Vagina (tissue), 2 donors: Measurements from ENCODE around the gene ATG2A. TPM values are rescaled to one million over a fixed set of nuclear protein-coding genes. Genes with fewer than 3 reads are reported as not detected.

Source experiments
- DNase-seq, 2 donors: peaks; one replicate each; pipeline ENCODE4 v3.0.0-alpha.2; 2017; ENCODE audit errors: extremely low spot score in 2 of 2
- H3K27ac ChIP-seq: fragments of 200-600 bp; sonication (generic); one replicate; pipeline ENCODE4 v1.5.1; 2019
- H3K27me3 ChIP-seq: fragments of 200-600 bp; sonication (generic); one replicate; pipeline ENCODE4 v1.5.1; 2019
- H3K36me3 ChIP-seq, 2 donors: fragments of 200-600 bp; sonication (generic); one replicate each; pipeline ENCODE4 v1.5.1; 2017 to 2019
- H3K4me1 ChIP-seq: fragments of 200-600 bp; sonication (generic); one replicate; pipeline ENCODE4 v1.5.1; 2019
- H3K4me3 ChIP-seq, 2 donors: fragments of 200-600 bp; sonication (generic); 1 replicate in 1 of 2; 2 replicates in 1 of 2; pipeline ENCODE4 v1.5.1; 2016 to 2019
- H3K9me3 ChIP-seq: fragments of 200-600 bp; sonication (generic); one replicate; pipeline ENCODE4 v1.5.1; 2019
- POLR2A ChIP-seq, 2 donors: fragments of 450-650 bp; IDR thresholded peaks; one replicate each; pipeline ENCODE4 v1.6.1; 2017; ENCODE audit warnings: antibody characterized with exemption in 2 of 2, mild to moderate bottlenecking in 2 of 2, moderate library complexity in 2 of 2
- POLR2AphosphoS5 ChIP-seq, 2 donors: sonication (generic); formaldehyde crosslinking; IDR thresholded peaks; one replicate each; pipeline ENCODE4 v1.9.0; 2017; ENCODE audit warnings: antibody characterized with exemption in 2 of 2, mild to moderate bottlenecking in 2 of 2, low read depth in 1 of 2; ENCODE audit not compliant: insufficient read depth in 1 of 2
- intact Hi-C: fragments of 100-400 bp; cut with DNase I; formaldehyde crosslinking; loops from one replicate; pipeline ENCODE4 v1.15.1; 2023
- total RNA-seq: library from RNA; depleted of rRNA; stranded (reverse); fragments of >200 nt; gene quantifications from one replicate; pipeline ENCODE4 v1.2.3, GENCODE V29; 2016
- TF ChIP-seq, protein P1 (sequence below), 3 experiments: fragments of 450-650 bp in 2 of 3; fragments of 200-600 bp in 1 of 3; sonication (generic) in 1 of 3; IDR thresholded peaks; one replicate each; pipeline ENCODE4 v1.5.1; 2017 to 2019; ENCODE audit warnings: antibody characterized with exemption in 3 of 3, mild to moderate bottlenecking in 2 of 3, moderate library complexity in 2 of 3

The ATG2A gene
- total RNA-seq, 1 donor from 2014 or later = 27.0 TPM

DNA sequence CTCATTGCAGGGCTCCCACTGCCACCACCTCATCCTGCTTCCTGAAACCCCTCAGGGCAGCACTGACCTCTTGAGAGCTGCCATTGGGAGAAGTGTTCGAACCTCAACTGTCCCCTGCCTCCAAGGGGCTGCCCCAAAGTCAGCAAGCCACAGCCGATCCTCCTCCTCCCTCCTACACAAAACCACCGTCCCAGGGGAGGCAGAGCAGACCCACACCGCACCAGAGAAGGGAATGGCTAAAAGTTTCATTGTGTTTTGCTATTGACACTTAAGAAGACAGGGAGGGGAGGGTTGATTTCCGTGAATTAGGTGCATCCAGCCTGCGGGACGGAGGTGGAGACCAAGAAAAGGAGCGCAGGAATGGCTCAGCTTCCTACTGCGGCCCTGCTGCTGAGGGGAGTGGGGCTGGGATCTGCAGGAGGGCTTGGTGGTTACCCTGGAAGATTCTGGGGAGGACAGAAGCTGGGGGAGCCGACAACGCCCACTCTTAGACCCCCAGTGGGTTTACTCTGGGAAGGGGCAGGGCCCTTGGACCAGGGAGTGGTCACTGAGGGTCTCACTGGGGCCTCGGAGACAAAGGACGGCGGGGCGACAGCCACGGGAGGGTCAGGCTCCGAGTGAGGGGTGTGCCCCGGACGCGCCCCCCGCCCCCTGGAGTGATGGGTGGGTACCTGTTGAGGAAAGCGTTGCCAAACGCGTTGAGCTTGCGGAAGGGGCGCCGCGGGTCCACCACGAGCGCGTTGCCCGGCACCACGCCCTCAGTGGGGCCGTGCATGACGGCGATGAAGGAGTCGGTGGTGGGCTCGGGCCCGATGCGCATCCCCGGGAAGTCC is 39.4 kb downstream of the ATG2A start:
- H3K4me3 ChIP-seq = peak overlapping the region; percentile 83 to 86
- no peaks in the 10 kb centered on the region for H3K27me3 ChIP-seq
- peaks cover 66% of the 10 kb centered on the region for H3K4me1 ChIP-seq
- no peak for DNase-seq
- no peaks in the 10 kb centered on the region for H3K9me3 ChIP-seq
- H3K27ac ChIP-seq = peak overlapping the region; percentile 84
- H3K36me3 ChIP-seq = peaks cover 0 to 14% of the 10 kb centered on the region in 2 donors
- TF ChIP-seq POLR2AphosphoS5 (IDR thresholded peaks at IDR 0.05; ENCODE audit: insufficient read depth in 1 of 2, low read depth in 1 of 2) = no peak
- TF ChIP-seq, protein P1, sequence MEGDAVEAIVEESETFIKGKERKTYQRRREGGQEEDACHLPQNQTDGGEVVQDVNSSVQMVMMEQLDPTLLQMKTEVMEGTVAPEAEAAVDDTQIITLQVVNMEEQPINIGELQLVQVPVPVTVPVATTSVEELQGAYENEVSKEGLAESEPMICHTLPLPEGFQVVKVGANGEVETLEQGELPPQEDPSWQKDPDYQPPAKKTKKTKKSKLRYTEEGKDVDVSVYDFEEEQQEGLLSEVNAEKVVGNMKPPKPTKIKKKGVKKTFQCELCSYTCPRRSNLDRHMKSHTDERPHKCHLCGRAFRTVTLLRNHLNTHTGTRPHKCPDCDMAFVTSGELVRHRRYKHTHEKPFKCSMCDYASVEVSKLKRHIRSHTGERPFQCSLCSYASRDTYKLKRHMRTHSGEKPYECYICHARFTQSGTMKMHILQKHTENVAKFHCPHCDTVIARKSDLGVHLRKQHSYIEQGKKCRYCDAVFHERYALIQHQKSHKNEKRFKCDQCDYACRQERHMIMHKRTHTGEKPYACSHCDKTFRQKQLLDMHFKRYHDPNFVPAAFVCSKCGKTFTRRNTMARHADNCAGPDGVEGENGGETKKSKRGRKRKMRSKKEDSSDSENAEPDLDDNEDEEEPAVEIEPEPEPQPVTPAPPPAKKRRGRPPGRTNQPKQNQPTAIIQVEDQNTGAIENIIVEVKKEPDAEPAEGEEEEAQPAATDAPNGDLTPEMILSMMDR (IDR thresholded peaks at IDR 0.05) = no peak
- intact Hi-C loops = loop anchor here (2.0 kb wide), 1 partner anchor 21 kb away; no protein-coding TSS in a partner anchor

DNA sequence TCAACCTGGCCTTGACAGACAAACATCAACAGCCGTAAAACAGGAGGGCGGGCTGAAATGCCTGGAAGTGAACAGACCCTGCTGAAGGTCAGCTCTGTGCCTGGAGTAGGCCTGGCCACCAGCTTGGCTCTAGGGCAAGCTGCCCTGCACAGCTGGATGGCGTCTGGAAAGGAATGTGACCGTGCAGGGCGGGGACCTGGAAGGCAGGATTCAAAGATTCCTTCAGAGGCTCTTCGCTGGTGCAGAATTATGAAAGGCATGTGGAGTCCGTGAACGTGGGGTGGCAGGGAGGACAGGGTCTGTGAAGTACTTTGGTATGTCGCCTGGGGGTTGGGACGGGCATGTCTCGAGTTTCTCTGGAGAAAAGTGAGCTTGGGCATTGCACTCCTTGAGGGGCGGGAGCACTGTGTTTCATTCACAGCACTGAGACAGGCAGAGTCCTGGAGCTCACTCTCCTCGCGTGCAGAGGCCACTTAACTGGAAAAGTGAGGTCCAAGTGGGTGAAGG is 40.1 kb downstream of the ATG2A start:
- TF ChIP-seq POLR2AphosphoS5 (IDR thresholded peaks at IDR 0.05; ENCODE audit: insufficient read depth in 1 of 2, low read depth in 1 of 2) = no peak
- Histone ChIP-seq H3K36me3 (peaks cover 0 to 17% of the 10 kb centered on the region in 2 donors), H3K27me3 (no peaks in the 10 kb centered on the region), H3K27ac (peak overlapping the region; percentile 84), H3K4me1 (peaks cover 73% of the 10 kb centered on the region), H3K4me3 (peak overlapping the region; percentile 83 to 86), H3K9me3 (no peaks in the 10 kb centered on the region)
- DNase-seq = no peak
- intact Hi-C loops = no loop called here

DNA sequence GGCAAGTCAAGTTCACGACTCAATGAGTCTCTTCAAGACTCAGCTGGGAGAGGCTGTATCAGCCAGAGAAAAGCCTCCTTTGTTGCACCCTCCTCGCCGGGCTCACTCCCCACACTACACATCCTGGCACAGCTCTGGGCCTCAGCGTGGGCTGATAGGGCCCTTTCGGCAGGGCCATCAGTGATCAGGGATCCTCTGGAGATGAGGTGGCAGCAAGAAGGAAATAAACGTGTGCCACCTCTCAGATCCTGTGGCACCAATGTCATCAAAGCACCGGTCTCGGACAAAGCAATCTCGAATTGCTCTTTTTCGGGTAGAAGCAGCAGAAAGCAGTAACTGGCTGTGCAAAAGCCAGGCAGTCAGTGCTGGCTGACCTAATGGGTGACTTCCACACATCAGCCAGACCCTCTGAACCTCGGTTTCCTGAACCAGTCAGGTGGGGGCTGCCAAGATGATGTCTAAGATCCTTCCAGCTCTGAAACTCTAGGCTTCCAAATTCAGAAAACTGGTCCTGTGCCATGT is 40.7 kb downstream of the ATG2A start:
- Histone ChIP-seq H3K9me3 (no peaks in the 10 kb centered on the region), H3K27me3 (no peaks in the 10 kb centered on the region), H3K4me3 (peak overlapping the region; percentile 83 to 86), H3K36me3 (peaks cover 0 to 17% of the 10 kb centered on the region in 2 donors), H3K27ac (peak overlapping the region; percentile 84), H3K4me1 (peaks cover 76% of the 10 kb centered on the region)
- TF ChIP-seq, protein P1 (IDR thresholded peaks at IDR 0.05) = no peak
- TF ChIP-seq POLR2AphosphoS5 (IDR thresholded peaks at IDR 0.05; ENCODE audit: insufficient read depth in 1 of 2, low read depth in 1 of 2) (no peak), POLR2A (IDR thresholded peaks at IDR 0.05) (no peak)
- intact Hi-C loops = no loop called here
- no peak for DNase-seq

DNA sequence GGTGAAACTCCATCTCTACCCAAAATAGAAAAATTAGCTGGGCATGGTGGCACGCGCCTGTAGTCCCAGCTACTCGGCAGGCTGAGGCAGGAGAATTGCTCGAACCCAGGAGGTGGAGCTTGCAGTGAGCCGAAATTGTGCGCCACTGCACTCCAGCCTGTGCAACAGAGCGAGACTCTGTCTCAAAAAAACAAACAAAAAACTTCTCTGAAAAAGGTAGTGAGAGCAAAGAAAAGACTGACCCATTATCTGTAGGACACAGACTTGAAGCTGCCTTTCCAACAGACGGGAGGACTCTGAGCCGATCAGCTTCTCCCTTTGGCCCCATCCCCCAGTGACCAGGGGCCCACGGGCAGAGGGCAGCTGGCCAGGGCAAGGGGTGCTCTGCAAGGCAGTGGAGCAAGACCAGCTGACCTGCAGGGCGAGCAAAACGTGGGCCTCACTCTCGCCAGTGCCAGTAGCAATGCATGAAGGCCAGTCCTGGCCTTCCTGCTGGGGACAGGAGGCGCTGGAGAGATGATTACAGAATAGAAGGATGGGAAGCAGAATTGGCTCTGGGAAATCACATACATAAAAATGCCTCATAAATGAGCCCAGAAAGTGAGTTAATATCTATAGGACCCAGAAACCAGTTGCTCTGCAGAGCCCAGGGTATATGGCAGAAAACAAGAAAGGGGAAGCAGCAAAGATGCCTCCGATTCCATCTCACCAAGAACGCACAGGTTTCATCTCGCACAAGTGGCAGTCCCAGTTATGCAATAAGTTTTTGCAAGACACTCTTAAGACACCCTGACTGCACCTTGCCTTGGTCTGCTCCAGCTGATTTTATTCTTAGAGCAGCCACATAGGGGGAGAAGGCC is 41.4 kb downstream of the ATG2A start:
- Histone ChIP-seq H3K27me3 (no peaks in the 10 kb centered on the region), H3K27ac (peak overlapping the region; percentile 84), H3K9me3 (no peaks in the 10 kb centered on the region), H3K4me1 (peaks cover 78% of the 10 kb centered on the region), H3K4me3 (peak overlapping the region; percentile 83 to 86), H3K36me3 (peaks cover 0 to 17% of the 10 kb centered on the region in 2 donors)
- no peak for TF ChIP-seq POLR2A (IDR thresholded peaks at IDR 0.05)
- no peak for TF ChIP-seq POLR2AphosphoS5 (IDR thresholded peaks at IDR 0.05; ENCODE audit: insufficient read depth in 1 of 2, low read depth in 1 of 2)
- TF ChIP-seq, protein P1 (IDR thresholded peaks at IDR 0.05) = no peak
- intact Hi-C loops = no loop called here
- DNase-seq = no peak
